Right forelimb (tissue), 1 donor: Measurements from ENCODE around the gene TMCO5A.
"Not testable (repeated sequence)": the region's sequence is repeated elsewhere in the genome, so short reads cannot be mapped to it uniquely, and the experiment has no call there.

ENCODE experiments used
- DNase-seq: peaks from one replicate; pipeline ENCODE4 v3.0.0-alpha.2; 2018

TMCO5A gene

GRCh38 chr15:37934340-37934739 lies at the start of gene TMCO5A:
TSS of gene TMCO5A (plus strand) at chr15:37934640. CDS start at chr15:37936324, 1,684 bp downstream.
- no peak for DNase-seq

- DNase-seq, result no peak
Measured at GRCh38 chr15:37885651-37886050, 48.8 kb upstream of the TMCO5A start.

- DNase-seq, result no peak
Measured at GRCh38 chr15:37888356-37888755, 46.1 kb upstream of the TMCO5A start.

- DNase-seq, result no peak
Measured at GRCh38 chr15:37891766-37892368, 42.6 kb upstream of the TMCO5A start.

GRCh38 chr15:37893309-37893708 lies 41.1 kb upstream of the TMCO5A start:
- no peak for DNase-seq

GRCh38 chr15:37898362-37898761 lies 36.1 kb upstream of the TMCO5A start:
- no peak for DNase-seq

GRCh38 chr15:37900326-37901221 lies 33.9 kb upstream of the TMCO5A start:
- no peak for DNase-seq

- no peak for DNase-seq
Measured at GRCh38 chr15:37902126-37902525, 32.3 kb upstream of the TMCO5A start.

GRCh38 chr15:37903919-37904625 lies 30.4 kb upstream of the TMCO5A start:
- no peak for DNase-seq

- no peak for DNase-seq
Measured at GRCh38 chr15:37907136-37907535, 27.3 kb upstream of the TMCO5A start.

GRCh38 chr15:37921527-37922385 lies 12.7 kb upstream of the TMCO5A start:
- DNase-seq, result no peak

- no peak for DNase-seq
Measured at GRCh38 chr15:37926136-37926535, 8.3 kb upstream of the TMCO5A start.

GRCh38 chr15:37929238-37929637 lies 5.2 kb upstream of the TMCO5A start:
- DNase-seq, result no peak

GRCh38 chr15:37931321-37931720 lies 3.1 kb upstream of the TMCO5A start:
- DNase-seq, result no peak

- DNase-seq, result no peak
Measured at GRCh38 chr15:37931868-37932267, 2.6 kb upstream of the TMCO5A start.

GRCh38 chr15:37932549-37932948 lies 1.9 kb upstream of the TMCO5A start:
- no peak for DNase-seq

GRCh38 chr15:37933666-37934065 lies 774 bp upstream of the TMCO5A start:
- no peak for DNase-seq

GRCh38 chr15:37940876-37941275 lies 6.4 kb downstream of the TMCO5A start:
- no peak for DNase-seq

GRCh38 chr15:37941779-37942178 lies 7.3 kb downstream of the TMCO5A start:
- DNase-seq, result no peak

GRCh38 chr15:37951999-37952398 lies 17.6 kb downstream of the TMCO5A start:
- DNase-seq, result no peak

- DNase-seq, result not testable (repeated sequence)
Measured at GRCh38 chr15:37960742-37961141, 26.3 kb downstream of the TMCO5A start.

- no peak for DNase-seq
Measured at GRCh38 chr15:37967788-37968187, 33.3 kb downstream of the TMCO5A start.

GRCh38 chr15:37973856-37974255 lies 39.4 kb downstream of the TMCO5A start:
- DNase-seq, result no peak
